Fibroblast of villous mesenchyme (primary cell): Measurements from ENCODE around the gene ERF. TPM values are rescaled to one million over a fixed set of nuclear protein-coding genes. Genes with fewer than 3 reads are reported as not detected.

ENCODE experiments used
- DNase-seq: peaks from one replicate; pipeline ENCODE4 v3.0.0-alpha.2; 2010; ENCODE audit warnings: low read depth
- H3K4me3 ChIP-seq: 2 replicates; pipeline ENCODE4 v1.5.1; 2011; ENCODE audit warnings: low read depth, mild to moderate bottlenecking, low read length
- total RNA-seq: library from RNA; depleted of rRNA; stranded (reverse); fragments of >200 nt; gene quantifications from 2 replicates; pipeline ENCODE4 v1.2.3, GENCODE V29; 2012
- TF ChIP-seq, protein P1 (sequence below): IDR thresholded peaks from 2 replicates; pipeline ENCODE4 v1.5.1; 2012; ENCODE audit warnings: low read depth, mild to moderate bottlenecking, low read length; ENCODE audit not compliant: insufficient read depth

Gene ERF
- total RNA-seq, 1 donor = 27.6 TPM

- H3K4me3 ChIP-seq = no peak overlapping the region
- no peak for DNase-seq
- TF ChIP-seq, protein P1, sequence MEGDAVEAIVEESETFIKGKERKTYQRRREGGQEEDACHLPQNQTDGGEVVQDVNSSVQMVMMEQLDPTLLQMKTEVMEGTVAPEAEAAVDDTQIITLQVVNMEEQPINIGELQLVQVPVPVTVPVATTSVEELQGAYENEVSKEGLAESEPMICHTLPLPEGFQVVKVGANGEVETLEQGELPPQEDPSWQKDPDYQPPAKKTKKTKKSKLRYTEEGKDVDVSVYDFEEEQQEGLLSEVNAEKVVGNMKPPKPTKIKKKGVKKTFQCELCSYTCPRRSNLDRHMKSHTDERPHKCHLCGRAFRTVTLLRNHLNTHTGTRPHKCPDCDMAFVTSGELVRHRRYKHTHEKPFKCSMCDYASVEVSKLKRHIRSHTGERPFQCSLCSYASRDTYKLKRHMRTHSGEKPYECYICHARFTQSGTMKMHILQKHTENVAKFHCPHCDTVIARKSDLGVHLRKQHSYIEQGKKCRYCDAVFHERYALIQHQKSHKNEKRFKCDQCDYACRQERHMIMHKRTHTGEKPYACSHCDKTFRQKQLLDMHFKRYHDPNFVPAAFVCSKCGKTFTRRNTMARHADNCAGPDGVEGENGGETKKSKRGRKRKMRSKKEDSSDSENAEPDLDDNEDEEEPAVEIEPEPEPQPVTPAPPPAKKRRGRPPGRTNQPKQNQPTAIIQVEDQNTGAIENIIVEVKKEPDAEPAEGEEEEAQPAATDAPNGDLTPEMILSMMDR = no peak
These were observed 20.6 kb upstream of the ERF start for GRCh38 chr19:42275517-42275916.

DNA sequence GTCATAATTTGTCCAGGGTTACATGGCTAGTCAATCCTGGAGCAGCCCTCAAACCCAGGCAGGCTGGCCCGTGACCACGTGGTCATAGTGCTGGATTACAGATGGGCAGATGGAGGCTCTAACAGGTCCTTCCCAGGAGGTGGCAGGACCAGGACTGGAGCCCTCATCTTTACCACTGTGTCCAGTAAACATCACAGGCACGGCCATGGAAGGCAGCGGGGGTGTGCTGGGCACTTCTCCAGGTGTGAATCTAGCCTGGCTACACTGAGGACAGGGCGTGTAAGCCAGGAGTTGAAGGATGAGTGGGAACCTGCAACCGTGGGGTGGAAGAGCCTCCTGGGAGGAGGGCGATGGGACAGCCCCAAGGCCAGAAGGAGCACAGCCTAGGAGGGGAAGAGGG lies 20.2 kb upstream of the ERF start:
- H3K4me3 ChIP-seq = no peak overlapping the region
- no peak for DNase-seq
- TF ChIP-seq, protein P1 = no peak

DNA sequence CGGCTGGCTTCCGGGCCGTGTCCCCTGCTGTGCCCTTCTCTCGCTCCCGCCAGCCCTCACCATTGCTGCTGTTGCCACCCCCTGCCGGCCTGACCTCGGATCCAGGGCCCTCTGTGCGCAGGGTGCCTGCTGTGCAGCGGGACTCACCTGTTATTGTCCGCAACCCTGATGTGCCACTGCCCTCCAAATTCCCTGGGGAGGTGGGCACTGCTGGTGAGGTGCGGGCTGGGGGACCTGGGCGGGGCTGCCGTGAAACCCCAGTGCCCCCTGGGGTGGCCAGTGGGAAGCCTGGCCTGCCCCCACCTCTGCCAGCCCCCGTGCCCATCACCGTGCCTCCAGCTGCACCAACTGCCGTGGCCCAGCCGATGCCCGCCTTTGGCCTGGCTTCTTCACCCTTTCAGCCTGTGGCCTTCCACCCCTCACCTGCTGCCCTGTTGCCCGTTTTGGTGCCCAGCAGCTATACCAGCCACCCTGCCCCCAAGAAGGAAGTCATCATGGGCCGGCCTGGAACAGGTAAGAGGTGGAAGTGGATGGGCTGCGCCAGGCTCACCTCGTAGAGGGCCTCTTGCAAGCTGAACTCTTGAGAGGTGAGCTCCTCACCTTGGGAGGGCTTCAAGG lies 19.2 kb upstream of the ERF start:
- DNase-seq = no peak

GRCh38 chr19:42273407-42274064 lies 18.6 kb upstream of the ERF start:
- TF ChIP-seq, protein P1 = no peak
- no peak for DNase-seq
- no peak overlapping the region for H3K4me3 ChIP-seq

More for the DNA sequence above, 19.2 kb upstream of the ERF start:
- no peak overlapping the region for H3K4me3 ChIP-seq
- TF ChIP-seq, protein P1 = no peak

DNA sequence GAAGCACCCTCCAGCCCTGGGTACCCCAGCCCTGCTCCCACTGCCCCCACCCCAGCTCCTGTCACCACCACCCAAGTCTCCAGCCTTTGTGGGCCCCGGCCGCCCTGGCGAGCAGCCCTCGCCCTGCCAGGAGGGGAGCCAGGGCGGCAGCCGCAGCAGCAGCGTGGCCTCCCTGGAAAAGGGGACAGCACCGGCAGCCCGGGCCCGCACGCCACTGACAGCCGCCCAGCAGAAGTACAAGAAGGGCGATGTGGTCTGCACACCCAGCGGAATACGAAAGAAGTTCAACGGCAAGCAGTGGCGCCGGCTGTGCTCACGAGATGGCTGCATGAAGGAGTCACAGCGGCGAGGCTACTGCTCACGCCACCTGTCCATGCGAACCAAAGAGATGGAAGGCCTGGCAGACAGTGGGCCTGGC lies 18.1 kb upstream of the ERF start:
- H3K4me3 ChIP-seq = no peak overlapping the region
- TF ChIP-seq, protein P1 = no peak
- DNase-seq = no peak

- DNase-seq = no peak
- TF ChIP-seq, protein P1 = no peak
- no peak overlapping the region for H3K4me3 ChIP-seq
These were observed 17.6 kb upstream of the ERF start for GRCh38 chr19:42272535-42272897.
